Measurements from ENCODE around the gene PLPPR3.

- no peak for TF ChIP-seq CTCF (tag by site-specific recombination; IDR thresholded peaks at IDR 0.05)
- no peak for TF ChIP-seq KLF9 (tag by site-specific recombination; IDR thresholded peaks at IDR 0.05; ENCODE audit: low read depth)
- no peak for TF ChIP-seq ZBTB21 (tag by site-specific recombination; IDR thresholded peaks at IDR 0.05)
Measured at GRCh38 chr19:844546-844971, 22.8 kb upstream of the PLPPR3 start.

Data from HEK293 (cell line).